Ammon's horn (tissue), 1 donor: ENCODE results near the gene OBSCN.

Experiments used
- DNase-seq: peaks from one replicate; pipeline ENCODE4 v3.0.0-alpha.2; 2016; ENCODE audit warnings: low spot score

The OBSCN gene

DNA sequence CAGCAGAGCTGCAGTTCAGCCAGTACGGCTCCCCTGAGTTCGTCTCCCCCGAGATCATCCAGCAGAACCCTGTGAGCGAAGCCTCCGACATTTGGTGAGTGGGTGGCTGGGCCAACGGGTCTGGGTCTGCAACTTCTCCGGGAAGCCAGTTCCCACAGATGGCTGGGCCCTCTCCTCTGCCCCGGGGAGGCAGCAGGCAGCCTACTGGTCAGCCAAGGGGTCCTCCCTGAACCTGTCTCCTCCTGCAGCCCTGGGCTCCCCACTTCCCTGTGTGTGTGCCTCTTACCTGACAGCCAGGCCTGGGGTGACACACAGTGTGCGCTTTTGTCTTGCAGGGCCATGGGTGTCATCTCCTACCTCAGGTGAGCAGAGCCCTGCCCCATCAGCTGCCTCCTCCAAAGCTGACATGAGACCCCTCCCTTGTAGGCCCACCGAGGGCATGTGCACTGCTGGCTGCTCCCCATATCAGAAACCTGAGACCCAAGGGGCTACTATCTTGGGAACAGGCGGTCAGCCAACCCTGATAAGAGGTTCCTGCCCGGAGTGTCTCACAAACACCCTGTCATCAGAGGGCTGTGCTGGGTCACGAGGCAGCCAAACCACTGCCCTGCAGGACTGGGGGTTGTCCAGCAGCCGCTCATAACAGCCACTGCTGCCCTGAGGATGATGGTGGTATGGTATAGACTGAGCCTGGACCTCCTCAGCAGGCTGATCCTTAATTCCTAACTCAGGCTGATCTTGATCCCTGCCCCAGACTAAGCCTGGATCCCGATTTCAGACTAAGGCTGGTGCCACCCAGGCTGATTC is 161.2 kb downstream of the OBSCN start:
- DNase-seq = no peak

DNA sequence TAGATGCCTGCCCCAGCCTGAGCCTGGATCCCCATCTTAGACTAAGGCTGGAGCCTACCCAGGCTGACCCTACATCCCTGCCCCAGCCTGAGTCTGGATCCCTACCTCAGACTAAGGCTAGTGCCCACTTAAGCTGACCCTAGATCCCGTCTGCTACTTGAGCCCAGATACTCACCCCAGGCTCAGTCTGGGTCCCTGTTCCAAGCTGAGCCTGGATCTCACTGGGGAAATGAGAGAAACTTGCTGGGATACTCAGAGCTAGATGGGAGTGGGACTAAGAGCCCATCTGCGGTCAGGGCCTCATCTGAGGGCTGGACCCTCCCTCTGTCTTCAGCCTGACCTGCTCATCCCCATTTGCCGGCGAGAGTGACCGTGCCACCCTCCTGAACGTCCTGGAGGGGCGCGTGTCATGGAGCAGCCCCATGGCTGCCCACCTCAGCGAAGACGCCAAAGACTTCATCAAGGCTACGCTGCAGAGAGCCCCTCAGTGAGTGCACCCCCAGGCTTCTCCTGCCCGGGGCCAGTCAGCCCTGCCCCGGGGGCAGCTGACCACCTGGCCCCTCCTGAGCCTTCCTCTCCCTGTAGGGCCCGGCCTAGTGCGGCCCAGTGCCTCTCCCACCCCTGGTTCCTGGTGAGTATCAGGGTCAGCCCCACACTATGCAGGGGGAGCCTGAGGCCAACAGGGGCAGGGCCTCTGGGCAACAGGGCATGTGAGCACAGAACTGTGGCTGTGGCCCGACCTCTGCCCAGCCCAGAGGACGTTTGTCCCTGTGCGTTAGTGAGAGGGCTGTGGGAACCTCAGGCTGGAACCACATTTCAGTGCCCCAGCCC is 162.0 kb downstream of the OBSCN start:
- no peak for DNase-seq

DNA sequence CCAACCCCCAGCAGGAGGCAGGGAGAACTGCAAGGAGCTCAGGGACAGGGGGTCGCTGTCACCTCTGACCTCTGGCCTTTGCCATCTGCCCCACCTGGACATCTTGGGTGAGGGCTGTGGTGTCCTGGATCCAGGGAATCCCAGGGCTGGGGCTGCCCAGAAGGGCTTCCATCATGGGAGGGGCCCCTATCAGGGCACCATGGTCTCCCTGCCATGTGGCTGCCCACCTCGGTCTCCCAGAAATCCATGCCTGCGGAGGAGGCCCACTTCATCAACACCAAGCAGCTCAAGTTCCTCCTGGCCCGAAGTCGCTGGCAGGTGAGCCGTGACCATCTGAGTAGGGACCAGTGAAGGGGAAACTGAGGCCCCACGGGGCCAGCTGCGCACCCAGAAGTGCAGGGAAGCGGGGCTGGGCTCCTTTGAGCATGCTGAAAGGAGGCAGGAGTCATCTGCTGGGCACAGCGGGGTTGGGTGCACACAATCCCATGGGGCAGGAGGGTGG is 162.6 kb downstream of the OBSCN start:
- no peak for DNase-seq

DNA sequence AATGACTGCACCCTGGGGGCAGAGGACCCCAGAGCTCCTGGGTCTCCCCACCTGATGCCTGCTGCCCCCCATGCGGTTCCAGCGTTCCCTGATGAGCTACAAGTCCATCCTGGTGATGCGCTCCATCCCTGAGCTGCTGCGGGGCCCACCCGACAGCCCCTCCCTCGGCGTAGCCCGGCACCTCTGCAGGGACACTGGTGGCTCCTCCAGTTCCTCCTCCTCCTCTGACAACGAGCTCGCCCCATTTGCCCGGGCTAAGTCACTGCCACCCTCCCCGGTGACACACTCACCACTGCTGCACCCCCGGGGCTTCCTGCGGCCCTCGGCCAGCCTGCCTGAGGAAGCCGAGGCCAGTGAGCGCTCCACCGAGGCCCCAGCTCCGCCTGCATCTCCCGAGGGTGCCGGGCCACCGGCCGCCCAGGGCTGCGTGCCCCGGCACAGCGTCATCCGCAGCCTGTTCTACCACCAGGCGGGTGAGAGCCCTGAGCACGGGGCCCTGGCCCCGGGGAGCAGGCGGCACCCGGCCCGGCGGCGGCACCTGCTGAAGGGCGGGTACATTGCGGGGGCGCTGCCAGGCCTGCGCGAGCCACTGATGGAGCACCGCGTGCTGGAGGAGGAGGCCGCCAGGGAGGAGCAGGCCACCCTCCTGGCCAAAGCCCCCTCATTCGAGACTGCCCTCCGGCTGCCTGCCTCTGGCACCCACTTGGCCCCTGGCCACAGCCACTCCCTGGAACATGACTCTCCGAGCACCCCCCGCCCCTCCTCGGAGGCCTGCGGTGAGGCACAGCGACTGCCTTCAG is 163.3 kb downstream of the OBSCN start:
- DNase-seq = no peak

DNA sequence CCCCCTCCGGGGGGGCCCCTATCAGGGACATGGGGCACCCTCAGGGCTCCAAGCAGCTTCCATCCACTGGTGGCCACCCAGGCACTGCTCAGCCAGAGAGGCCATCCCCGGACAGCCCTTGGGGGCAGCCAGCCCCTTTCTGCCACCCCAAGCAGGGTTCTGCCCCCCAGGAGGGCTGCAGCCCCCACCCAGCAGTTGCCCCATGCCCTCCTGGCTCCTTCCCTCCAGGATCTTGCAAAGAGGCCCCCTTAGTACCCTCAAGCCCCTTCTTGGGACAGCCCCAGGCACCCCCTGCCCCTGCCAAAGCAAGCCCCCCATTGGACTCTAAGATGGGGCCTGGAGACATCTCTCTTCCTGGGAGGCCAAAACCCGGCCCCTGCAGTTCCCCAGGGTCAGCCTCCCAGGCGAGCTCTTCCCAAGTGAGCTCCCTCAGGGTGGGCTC is 163.9 kb downstream of the OBSCN start:
- no peak for DNase-seq

DNA sequence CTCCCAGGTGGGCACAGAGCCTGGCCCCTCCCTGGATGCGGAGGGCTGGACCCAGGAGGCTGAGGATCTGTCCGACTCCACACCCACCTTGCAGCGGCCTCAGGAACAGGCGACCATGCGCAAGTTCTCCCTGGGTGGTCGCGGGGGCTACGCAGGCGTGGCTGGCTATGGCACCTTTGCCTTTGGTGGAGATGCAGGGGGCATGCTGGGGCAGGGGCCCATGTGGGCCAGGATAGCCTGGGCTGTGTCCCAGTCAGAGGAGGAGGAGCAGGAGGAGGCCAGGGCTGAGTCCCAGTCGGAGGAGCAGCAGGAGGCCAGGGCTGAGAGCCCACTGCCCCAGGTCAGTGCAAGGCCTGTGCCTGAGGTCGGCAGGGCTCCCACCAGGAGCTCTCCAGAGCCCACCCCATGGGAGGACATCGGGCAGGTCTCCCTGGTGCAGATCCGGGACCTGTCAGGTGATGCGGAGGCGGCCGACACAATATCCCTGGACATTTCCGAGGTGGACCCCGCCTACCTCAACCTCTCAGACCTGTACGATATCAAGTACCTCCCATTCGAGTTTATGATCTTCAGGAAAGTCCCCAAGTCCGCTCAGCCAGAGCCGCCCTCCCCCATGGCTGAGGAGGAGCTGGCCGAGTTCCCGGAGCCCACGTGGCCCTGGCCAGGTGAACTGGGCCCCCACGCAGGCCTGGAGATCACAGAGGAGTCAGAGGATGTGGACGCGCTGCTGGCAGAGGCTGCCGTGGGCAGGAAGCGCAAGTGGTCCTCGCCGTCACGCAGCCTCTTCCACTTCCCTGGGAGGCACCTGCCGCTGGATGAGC is 164.5 kb downstream of the OBSCN start:
- DNase-seq = no peak

DNA sequence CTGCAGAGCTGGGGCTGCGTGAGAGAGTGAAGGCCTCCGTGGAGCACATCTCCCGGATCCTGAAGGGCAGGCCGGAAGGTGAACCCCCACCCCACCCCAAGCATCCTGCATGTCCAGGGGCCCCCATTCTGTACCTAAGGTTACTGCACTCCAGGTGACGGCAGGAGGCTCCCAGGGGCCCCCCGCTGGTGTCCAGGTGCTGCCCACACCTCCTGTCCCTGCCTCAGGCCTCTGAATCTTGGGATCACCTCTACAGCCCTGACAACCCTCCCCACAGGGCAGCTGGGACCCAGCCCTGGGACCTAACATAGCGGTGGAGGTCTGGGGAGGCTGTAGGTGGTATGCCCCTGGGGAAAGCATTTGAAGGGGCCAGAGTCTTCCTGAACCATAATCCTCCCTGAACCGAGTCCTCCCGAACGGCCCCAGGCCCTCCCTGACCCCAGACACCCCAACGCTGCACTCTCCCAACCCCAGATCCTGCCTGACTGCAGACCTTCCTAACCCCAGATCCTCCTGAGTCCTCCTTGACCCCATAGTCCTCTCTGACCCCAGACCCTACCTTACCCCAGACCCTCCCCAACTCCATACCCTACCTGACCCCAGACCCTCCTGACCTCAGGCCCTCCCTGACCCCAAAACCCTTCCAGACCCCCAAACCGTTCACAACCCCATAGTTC is 165.3 kb downstream of the OBSCN start:
- DNase-seq = no peak

DNA sequence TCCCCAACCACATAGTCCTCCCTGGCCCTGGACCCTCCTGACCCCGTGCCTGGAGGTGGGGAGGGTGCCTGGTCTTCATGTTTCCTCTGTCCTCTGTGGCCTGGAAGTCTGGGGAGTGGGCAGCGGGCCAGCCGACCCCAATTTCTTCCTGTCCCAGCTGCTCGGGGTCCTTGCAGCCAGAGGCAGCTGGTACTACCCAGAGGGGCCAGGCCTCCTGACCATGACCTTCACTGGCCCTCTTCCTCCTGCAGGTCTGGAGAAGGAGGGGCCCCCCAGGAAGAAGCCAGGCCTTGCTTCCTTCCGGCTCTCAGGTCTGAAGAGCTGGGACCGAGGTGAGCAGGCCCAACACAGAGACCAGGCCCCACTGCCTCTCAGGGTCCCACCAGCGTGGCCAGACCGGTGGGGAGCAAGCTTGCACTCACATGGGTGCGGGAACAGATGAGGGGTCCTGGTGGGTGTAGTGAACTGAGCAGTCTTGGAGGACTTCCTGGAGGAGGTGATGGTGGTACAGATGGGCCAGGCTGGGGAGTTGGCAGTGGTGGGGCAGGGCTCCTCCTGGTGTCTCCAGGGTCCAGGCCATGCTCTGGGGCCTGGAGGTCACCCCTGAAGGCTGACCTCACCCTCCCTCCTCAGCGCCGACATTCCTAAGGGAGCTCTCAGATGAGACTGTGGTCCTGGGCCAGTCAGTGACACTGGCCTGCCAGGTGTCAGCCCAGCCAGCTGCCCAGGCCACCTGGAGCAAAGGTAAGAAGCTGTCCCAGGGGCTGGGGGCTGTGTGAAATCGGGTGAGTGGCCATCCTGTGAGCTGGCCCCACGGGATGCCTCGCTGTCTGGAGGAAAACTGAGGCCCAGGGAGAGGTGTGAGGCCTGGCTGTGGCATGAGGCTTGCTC is 166.1 kb downstream of the OBSCN start:
- no peak for DNase-seq

DNA sequence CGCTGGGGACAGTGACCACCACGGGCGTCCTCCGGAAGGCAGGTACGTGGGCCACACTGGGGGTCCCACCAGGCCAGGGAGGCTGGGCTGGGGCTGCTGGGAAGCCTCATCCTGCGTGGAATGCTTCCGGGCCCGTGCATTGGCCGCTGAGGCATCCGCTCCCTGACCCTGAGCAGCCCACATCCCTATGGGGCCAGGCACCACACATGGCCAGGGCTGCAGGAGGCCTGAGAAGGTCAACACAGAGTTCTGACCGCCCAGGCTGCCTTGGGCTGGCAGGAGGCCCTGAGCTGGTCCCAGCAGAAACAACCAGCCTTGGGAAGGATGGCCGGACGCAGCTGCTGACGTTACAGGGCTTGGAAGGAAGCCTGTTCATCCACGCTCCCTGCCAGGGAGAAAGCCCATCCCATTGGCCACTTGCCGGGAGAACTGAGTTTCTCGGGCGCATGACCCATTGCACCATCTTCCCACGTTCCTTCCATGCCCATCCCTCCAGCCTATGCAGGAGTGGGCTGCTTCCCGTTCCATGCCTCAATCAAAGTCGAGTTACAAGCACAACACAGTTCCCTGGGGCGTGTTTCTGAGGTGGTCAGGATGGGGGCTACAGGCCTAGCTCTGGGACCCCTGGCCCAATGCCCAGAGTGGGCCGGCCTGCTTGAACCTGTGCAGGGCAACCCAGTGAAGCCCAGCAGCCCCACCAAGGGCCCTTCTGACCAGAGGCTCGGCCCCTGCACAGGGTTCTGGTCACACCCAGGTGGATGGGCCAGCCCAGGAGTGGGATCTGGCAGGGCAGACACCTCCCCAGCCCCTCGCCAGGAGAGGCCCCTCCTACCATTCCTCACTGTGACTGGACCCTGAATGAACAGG is 167.1 kb downstream of the OBSCN start:
- DNase-seq = peak; percentile 82

DNA sequence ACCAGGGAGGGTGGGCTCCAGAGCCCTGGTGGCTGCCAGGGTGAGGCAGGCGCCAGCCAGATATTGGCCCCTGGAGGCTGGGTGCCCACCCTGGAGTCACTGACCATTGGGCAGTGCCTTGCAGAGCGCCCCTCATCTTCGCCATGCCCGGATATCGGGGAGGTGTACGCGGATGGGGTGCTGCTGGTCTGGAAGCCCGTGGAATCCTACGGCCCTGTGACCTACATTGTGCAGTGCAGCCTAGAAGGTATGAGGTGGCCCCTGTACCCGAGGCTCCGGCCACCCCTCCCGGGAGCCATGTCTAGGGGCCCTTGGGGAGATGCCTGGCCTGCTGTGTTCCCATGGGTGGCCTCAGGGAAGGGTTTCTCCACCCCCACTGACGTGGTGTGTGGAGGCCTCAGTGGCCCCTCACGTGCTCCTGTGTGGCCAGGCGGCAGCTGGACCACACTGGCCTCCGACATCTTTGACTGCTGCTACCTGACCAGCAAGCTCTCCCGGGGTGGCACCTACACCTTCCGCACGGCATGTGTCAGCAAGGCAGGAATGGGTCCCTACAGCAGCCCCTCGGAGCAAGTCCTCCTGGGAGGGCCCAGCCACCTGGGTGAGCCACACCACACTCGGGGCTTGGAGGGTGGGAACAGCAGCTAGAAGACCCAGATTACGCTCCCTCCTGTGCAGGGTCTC is 167.9 kb downstream of the OBSCN start:
- no peak for DNase-seq

DNA sequence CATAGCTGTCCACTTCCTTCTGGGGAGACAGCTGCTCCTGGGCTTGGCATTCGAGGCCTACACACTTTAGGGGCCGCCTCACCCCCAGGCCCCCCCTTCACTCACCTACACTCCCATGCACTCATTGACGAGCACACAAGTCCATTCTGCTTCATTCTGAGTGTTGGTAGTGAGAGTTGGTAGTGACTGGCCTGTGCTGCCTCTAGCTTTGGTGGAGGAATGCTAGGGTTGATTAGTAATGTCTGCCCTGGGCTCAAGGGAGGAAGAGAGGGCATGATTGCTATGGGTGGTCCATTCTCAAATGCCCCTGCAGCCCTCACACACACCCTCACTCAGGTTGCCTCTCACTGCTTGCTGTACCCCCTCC is 168.4 kb downstream of the OBSCN start:
- DNase-seq = no peak

DNA sequence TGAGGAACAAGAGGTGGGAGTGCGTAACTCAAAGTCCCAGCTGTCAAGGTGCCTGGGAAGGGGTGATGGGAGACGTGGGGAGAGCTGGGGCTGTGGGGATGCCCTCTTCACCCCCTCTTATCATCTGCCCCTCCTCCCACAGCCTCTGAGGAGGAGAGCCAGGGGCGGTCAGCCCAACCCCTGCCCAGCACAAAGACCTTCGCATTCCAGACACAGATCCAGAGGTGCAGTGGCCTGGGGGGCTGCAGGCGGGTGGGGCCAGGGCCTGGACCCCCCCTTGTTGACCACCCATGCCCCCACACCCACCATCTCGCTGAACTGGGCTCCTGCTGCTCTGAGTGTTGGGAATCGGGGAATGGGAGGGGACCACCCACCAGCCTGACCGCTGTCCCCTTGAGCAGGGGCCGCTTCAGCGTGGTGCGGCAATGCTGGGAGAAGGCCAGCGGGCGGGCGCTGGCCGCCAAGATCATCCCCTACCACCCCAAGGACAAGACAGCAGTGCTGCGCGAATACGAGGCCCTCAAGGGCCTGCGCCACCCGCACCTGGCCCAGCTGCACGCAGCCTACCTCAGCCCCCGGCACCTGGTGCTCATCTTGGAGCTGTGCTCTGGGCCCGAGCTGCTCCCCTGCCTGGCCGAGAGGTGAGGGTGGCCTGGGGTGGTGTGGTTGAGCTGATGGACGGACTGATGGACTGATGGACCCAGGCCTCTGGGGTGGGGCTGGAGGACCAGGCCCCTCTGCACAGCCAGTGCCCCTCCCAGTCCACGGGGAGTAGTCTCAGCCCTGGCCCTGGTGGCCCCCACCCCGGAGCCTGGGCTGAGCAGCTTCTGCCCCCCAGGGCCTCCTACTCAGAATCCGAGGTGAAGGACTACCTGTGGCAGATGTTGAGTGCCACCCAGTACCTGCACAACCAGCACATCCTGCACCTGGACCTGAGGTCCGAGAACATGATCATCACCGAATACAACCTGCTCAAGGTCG is 169.1 kb downstream of the OBSCN start:
- DNase-seq = no peak

DNA sequence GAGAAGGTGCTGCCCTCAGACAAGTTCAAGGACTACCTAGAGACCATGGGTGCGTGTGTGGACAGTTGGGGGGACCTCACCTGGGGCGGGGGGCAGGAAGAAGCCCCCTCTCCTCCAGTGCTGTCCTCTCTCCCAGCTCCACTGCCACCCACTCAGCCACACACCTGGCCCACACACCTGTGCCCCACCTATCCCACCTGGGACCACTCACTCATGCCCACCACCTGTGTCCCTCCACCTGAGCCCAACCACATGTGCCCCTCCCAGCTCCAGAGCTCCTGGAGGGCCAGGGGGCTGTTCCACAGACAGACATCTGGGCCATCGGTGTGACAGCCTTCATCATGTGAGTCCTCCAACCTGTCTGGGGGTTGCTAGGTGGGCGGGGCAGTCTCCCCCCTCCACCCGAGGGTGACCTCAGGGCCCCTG is 169.8 kb downstream of the OBSCN start:
- no peak for DNase-seq

DNA sequence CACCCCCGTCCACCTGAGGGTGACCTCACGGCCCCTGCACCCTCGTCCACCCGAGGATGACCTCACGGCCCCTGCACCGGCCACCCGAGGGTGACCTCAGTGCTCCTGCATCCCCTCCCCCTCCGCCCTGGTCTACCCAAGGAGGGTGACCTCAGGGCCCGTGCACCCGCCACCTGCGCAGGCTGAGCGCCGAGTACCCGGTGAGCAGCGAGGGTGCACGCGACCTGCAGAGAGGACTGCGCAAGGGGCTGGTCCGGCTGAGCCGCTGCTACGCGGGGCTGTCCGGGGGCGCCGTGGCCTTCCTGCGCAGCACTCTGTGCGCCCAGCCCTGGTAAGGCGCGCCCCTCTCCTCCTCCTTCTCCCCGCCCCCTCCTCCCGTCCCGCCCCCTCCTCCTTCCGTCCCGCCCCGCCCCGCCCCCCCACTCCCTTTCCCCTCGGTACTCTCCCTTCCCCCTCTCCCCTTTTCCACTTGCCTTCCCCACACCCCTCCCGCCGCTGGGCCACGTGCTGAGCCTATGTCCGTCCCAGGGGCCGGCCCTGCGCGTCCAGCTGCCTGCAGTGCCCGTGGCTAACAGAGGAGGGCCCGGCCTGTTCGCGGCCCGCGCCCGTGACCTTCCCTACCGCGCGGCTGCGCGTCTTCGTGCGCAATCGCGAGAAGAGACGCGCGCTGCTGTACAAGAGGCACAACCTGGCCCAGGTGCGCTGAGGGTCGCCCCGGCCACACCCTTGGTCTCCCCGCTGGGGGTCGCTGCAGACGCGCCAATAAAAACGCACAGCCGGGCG is 170.4 kb downstream of the OBSCN start:
- DNase-seq = peak; percentile 58

DNA sequence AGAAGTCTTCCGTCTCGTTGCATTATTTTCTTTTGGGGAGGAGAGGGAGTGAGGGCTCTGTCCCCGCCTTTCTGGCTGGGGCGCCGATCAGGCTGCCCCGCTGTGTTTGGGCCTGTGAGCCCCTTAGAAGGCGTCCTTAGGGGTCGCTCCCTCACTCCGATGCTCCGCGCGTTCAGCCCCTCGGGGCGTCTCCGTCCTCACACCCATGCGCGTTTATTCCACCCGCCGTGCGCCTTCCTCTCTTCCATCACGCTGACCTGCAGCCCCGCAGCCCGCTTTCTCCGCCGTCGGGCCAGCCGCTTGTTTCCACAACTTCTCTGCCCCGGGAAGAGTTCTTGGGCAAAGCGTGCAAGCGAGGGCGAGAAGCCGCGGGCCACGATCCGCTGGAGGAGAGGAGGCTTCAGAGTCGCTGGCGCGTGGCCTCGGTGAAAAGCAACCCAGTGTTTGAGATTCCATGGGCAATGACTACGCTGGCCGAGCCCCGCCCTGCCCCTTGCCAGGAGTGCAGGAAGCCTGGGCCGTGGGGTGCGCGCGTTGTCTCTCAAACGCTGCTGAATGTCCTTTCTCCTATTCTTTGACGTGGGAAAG is 171.1 kb downstream of the OBSCN start:
- DNase-seq = no peak

DNA sequence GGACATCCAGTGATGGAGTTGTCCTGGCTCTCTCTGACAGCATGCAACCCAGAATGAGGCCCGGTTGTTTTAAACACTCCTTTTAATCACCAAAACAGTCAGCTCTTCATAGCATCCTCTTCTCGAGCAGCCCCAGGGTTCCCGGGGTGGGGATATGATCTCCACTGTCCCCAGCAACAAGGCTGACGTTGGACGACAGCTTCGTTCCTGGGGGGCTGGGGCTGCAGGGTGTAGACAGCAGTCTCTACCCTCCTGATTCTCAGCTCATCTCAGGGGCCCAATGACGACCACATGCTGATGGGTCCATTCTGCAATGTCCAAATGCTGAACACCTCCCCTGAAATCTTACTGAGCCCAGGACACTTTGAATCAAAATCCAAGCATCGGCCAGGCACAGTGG is 171.8 kb downstream of the OBSCN start:
- DNase-seq = no peak
